GM12878 (cell line): ENCODE measurements around the gene UACA. TPM values are rescaled to one million over a fixed set of nuclear protein-coding genes. Genes with fewer than 3 reads are reported as not detected.

Experiments used
- ATAC-seq: fragments of 200-7000 bp; cut with Tn5 transposase; 3 replicates; pipeline ENCODE4 v1.9.1; 2020; ENCODE audit warnings: mild to moderate bottlenecking, moderate library complexity
- BruUV-seq: library from RNA; stranded (reverse); fragments of 400-500 nt; replicated peaks from 2 replicates; lab custom pipeline; 2021; lab: Mats Ljungman, UMichigan
- CTCF ChIA-PET: fragments of 300-600 bp; sonication (Branson Sonifier 250); formaldehyde crosslinking; extraction: SDS; loops from one replicate; lab custom pipeline; 2021; ENCODE audit warnings: inconsistent platforms; lab: Yijun Ruan, JAX
- POLR2A ChIA-PET: fragments of 350-600 bp; formaldehyde crosslinking; extraction: SDS; loops from one replicate; lab custom pipeline; 2021; ENCODE audit warnings: inconsistent platforms; lab: Charles Lee
- RAD21 ChIA-PET: fragments of 300-600 bp; sonication (Branson Sonifier 250); formaldehyde crosslinking; loops from one replicate; lab custom pipeline; 2023; ENCODE audit warnings: antibody characterized with exemption; ENCODE audit not compliant: unreplicated experiment; lab: Charles Lee
- SMC1A ChIA-PET: fragments of 300-600 bp; sonication (Branson Sonifier 250); formaldehyde crosslinking; loops from one replicate; lab custom pipeline; 2023; ENCODE audit not compliant: unreplicated experiment, uncharacterized antibody; lab: Charles Lee
- DNase-seq: peaks from one replicate; pipeline ENCODE4 v3.0.0-alpha.2; 2011; ENCODE audit warnings: low read depth, low spot score
- FAIRE-seq: peaks from 3 replicates; lab custom pipeline; 2011; peaks lifted over from hg19 to GRCh38; lab: Jason Lieb, UNC
- H2AFZ ChIP-seq: 2 replicates; pipeline ENCODE4 v1.6.0; 2011; ENCODE audit warnings: low read depth, low read length, control low read depth; ENCODE audit not compliant: control insufficient read depth
- H3K27ac ChIP-seq: 2 replicates; pipeline ENCODE4 v1.5.1; 2011; ENCODE audit warnings: control low read depth; ENCODE audit not compliant: control insufficient read depth, insufficient read depth
- H3K27me3 ChIP-seq, 2 experiments: replicated peaks in 1 of 2; 2 replicates each; pipeline versions ENCODE4 v1.6.0 to v1.6.1; 2011; ENCODE audit warnings: low read length in 1 of 2; ENCODE audit not compliant: control insufficient read depth in 2 of 2, insufficient read depth in 2 of 2
- H3K36me3 ChIP-seq, 2 experiments: 2 replicates each; pipeline ENCODE4 v1.5.1; 2011; ENCODE audit warnings: low read length in 1 of 2; ENCODE audit not compliant: control insufficient read depth in 2 of 2, insufficient read depth in 2 of 2
- H3K4me1 ChIP-seq: 2 replicates; pipeline ENCODE4 v1.6.1; 2011; ENCODE audit warnings: mild to moderate bottlenecking, low read length, moderate library complexity, mixed read lengths; ENCODE audit not compliant: control insufficient read depth, insufficient read depth
- H3K4me2 ChIP-seq: 2 replicates; pipeline ENCODE4 v1.6.0; 2011; ENCODE audit warnings: control low read depth; ENCODE audit not compliant: control insufficient read depth, insufficient read depth
- H3K4me3 ChIP-seq: fragments of 200-600 bp; sonication (generic); 2 replicates; pipeline ENCODE4 v1.5.1; 2016
- H3K79me2 ChIP-seq: 2 replicates; pipeline ENCODE4 v1.6.0; 2011; ENCODE audit warnings: low read length; ENCODE audit not compliant: control insufficient read depth, insufficient read depth
- H3K9ac ChIP-seq: 2 replicates; pipeline ENCODE4 v1.8.0; 2011; ENCODE audit warnings: low read length, control low read depth, mixed read lengths; ENCODE audit not compliant: control insufficient read depth, insufficient read depth
- H3K9me3 ChIP-seq: replicated peaks from 3 replicates; pipeline ENCODE4 v1.5.1; 2011; ENCODE audit warnings: mild to moderate bottlenecking, low read length; ENCODE audit not compliant: control insufficient read depth, insufficient read depth
- H4K20me1 ChIP-seq: 2 replicates; pipeline ENCODE4 v1.6.0; 2011; ENCODE audit not compliant: control insufficient read depth, insufficient read depth
- BCL11A ChIP-seq: IDR thresholded peaks from 2 replicates; pipeline ENCODE4 v1.6.1; 2011; ENCODE audit warnings: low read depth, low read length
- CHD1 ChIP-seq: IDR thresholded peaks from 2 replicates; pipeline ENCODE4 v1.6.1; 2012; ENCODE audit warnings: low read depth, low read length, improper control_type of control experiment
- E2F8 ChIP-seq: fragments of 450-650 bp; IDR thresholded peaks from 2 replicates; pipeline ENCODE4 v1.6.1; 2018; ENCODE audit warnings: mild to moderate bottlenecking, low read depth, moderate library complexity; ENCODE audit not compliant: partially characterized antibody
- EGR1 ChIP-seq, 2 experiments: IDR thresholded peaks; 1 replicate in 1 of 2; 2 replicates in 1 of 2; pipeline ENCODE4 v1.6.1; 2011 to 2012; ENCODE audit warnings: low read depth in 2 of 2, low read length in 2 of 2, borderline replicate concordance in 1 of 2, mild to moderate bottlenecking in 1 of 2, moderate library complexity in 1 of 2
- GABPA ChIP-seq: IDR thresholded peaks from 2 replicates; pipeline ENCODE4 v1.6.1; 2014; ENCODE audit warnings: antibody characterized with exemption, low read depth, mild to moderate bottlenecking, inconsistent platforms
- NBN ChIP-seq: fragments of 450-650 bp; IDR thresholded peaks from 2 replicates; pipeline ENCODE4 v1.6.1; 2016
- NR2C2 ChIP-seq: IDR thresholded peaks from 2 replicates; pipeline ENCODE4 v1.6.1; 2011; ENCODE audit warnings: borderline replicate concordance, low read depth; ENCODE audit not compliant: control insufficient read depth, insufficient read length
- PBX3 ChIP-seq: IDR thresholded peaks from 2 replicates; pipeline ENCODE4 v1.6.1; 2011; ENCODE audit warnings: mild to moderate bottlenecking, low read depth, low read length, moderate library complexity; ENCODE audit not compliant: insufficient replicate concordance
- TCF12 ChIP-seq: IDR thresholded peaks from 2 replicates; pipeline ENCODE4 v1.6.1; 2011; ENCODE audit warnings: low read depth, mild to moderate bottlenecking, low read length
- in situ Hi-C: fragments of 300-500 bp; cut with MboI; formaldehyde crosslinking; loops from 9 replicates; pipeline ENCODE4 v1.14.3; 2018; ENCODE audit warnings: mixed read lengths
- intact Hi-C: fragments of 100-400 bp; cut with micrococcal nuclease; formaldehyde crosslinking; loops from one replicate; pipeline ENCODE4 v1.14.2; 2022; ENCODE audit not compliant: unreplicated experiment
- polyA plus RNA-seq, 11 experiments: library from polyadenylated mRNA; depleted of rRNA in 4 of 11; unstranded in 6 of 11; stranded (reverse) in 5 of 11; fragments of >200 nt; fragmentation: Nextera tagmentation in 4 of 11; fragmentation: Illumina TruSeq in 1 of 11; extraction: Ambion mirVana in 4 of 11; extraction: Trizol in 1 of 11; gene quantifications; 1 replicate in 1 of 11; 2 replicates in 10 of 11; pipeline versions ENCODE4 v1.2.1 to v1.2.3, GENCODE V29; 2011 to 2016; ENCODE audit warnings: inconsistent platforms in 2 of 11, missing spikeins in 2 of 11, low read depth in 1 of 11
- total RNA-seq, 4 experiments: library from RNA; depleted of rRNA in 3 of 4; stranded (reverse); fragments of >200 nt in 3 of 4; fragmentation: Illumina TruSeq in 1 of 4; extraction: Trizol in 1 of 4; gene quantifications; 2 replicates each; pipeline versions ENCODE4 v1.2.1 to v1.2.3, GENCODE V29; 2013 to 2021

Gene UACA
- total and polyA plus RNA-seq, 10 of the 15 experiments (the other 5 are each of a cell fraction or from before 2014, with no cell fraction given), result 0.30 to 4.0 (median 2.0) TPM

- ChIA-PET SMC1A (no interaction called here), RAD21 (no interaction called here), POLR2A (no interaction called here), CTCF (no interaction called here)
- intact Hi-C loops (no loop called here), in situ Hi-C loops (no loop called here)
- no peak for ATAC-seq
- H4K20me1 ChIP-seq, result no peaks in the 10 kb centered on the region
- DNase-seq, result no peak
- H3K4me2 ChIP-seq, result no peak overlapping the region
- TF ChIP-seq NR2C2 (no peak), E2F8 (no peak), CHD1 (no peak), PBX3 (no peak), NBN (no peak), BCL11A (no peak), TCF12 (no peak), EGR1 (IDR thresholded peaks at IDR 0.05; ENCODE audit: borderline replicate concordance in 1 of 2, low read depth in 2 of 2, low read length in 2 of 2) (no peak), GABPA (no peak)
- H3K4me1 ChIP-seq, result peaks cover 3% of the 10 kb centered on the region; the same call in 1 of the 2 replicates
- no TSS peak for BruUV-seq
- no peaks in the 10 kb centered on the region for H3K9me3 ChIP-seq
- no peak overlapping the region for H2AFZ ChIP-seq
- no peak for FAIRE-seq
- H3K4me3 ChIP-seq, result no peak overlapping the region
- H3K79me2 ChIP-seq, result no peaks in the 10 kb centered on the region
- H3K27ac ChIP-seq, result no peak overlapping the region
- H3K27me3 ChIP-seq, result peaks cover 0 to 5% of the 10 kb centered on the region in 2 experiments; a peak in 2 of 4 replicates
- no peak overlapping the region for H3K9ac ChIP-seq
- H3K36me3 ChIP-seq, result no peaks in the 10 kb centered on the region
Observed at GRCh38 chr15:70765504-70766281, 2.3 kb upstream of the UACA start.
